NT2/D1 (cell line): ENCODE measurements around the gene TMEM200C.

Source experiments
- YY1 ChIP-seq: IDR thresholded peaks from 2 replicates; pipeline ENCODE4 v1.6.1; 2011; ENCODE audit not compliant: insufficient read length, insufficient read depth
- ZNF274 ChIP-seq: IDR thresholded peaks from 2 replicates; pipeline ENCODE4 v1.6.1; 2011; ENCODE audit warnings: mild to moderate bottlenecking, low read depth, low read length

- TF ChIP-seq ZNF274 (no peak), YY1 (no peak)
Measured at GRCh38 chr18:5914016-5914415, 18.7 kb upstream of the TMEM200C start.
